ENCODE results near the gene PTPRN. TPM values are rescaled to one million over a fixed set of nuclear protein-coding genes. Genes with fewer than 3 reads are reported as not detected.

Gene PTPRN
- total and polyA plus RNA-seq, 2 of the 8 experiments (the other 6 are each of a cell fraction or from before 2014, with no cell fraction given) = 5.4 to 8.2 TPM

GRCh38 chr2:219323434-219323833 is 14.2 kb upstream of the PTPRN start:
- H3K56ac ChIP-seq (replicated peaks; ENCODE audit: insufficient read length, low read depth, low read length) = no peak overlapping the region
- no peak overlapping the region for H2BK12ac ChIP-seq (ENCODE audit: low read depth, low read length)
- H3K4me1 ChIP-seq (replicated peaks in 1 of 4; ENCODE audit: control insufficient read depth in 3 of 4, insufficient read depth in 4 of 4, low read length in 3 of 4) = no peaks in the 10 kb centered on the region
- H2BK20ac ChIP-seq (ENCODE audit: low read length) = no peak overlapping the region
- DNase-seq (ENCODE audit: low read depth in 1 of 2, low spot score in 2 of 2) (no peak), FAIRE-seq (no peak)
- no peak overlapping the region for H3K9ac ChIP-seq (replicated peaks in 1 of 4; ENCODE audit: extremely low read depth in 1 of 4, low read depth in 3 of 4, low read length in 3 of 4)
- no peaks in the 10 kb centered on the region for H4K20me1 ChIP-seq (replicated peaks in 1 of 2; ENCODE audit: control insufficient read depth in 1 of 2, insufficient read depth in 2 of 2, low read length in 2 of 2)
- no peaks in the 10 kb centered on the region for H3K79me1 ChIP-seq (ENCODE audit: low read depth, low read length)
- TF ChIP-seq SRF (IDR thresholded peaks at IDR 0.05; ENCODE audit: low read depth, low read length) (no peak), MAFK (IDR thresholded peaks at IDR 0.05; ENCODE audit: low read depth, low read length) (no peak), CBX8 (IDR thresholded peaks at IDR 0.05; ENCODE audit: borderline replicate concordance, low read depth, low read length) (no peak), CREB1 (IDR thresholded peaks at IDR 0.05) (no peak), SIX5 (IDR thresholded peaks at IDR 0.05; ENCODE audit: low read depth, low read length) (no peak), E2F6 (IDR thresholded peaks at IDR 0.05) (no peak), TBP (IDR thresholded peaks at IDR 0.05; ENCODE audit: low read depth, low read length) (no peak), SIRT6 (IDR thresholded peaks at IDR 0.05; ENCODE audit: low read length) (no peak), JUN (IDR thresholded peaks at IDR 0.05; ENCODE audit: low read depth, low read length) (no peak), BRCA1 (IDR thresholded peaks at IDR 0.05; ENCODE audit: low read depth, low read length) (no peak), KDM5A (IDR thresholded peaks at IDR 0.05; ENCODE audit: low read length) (no peak), NRF1 (IDR thresholded peaks at IDR 0.05; ENCODE audit: low read depth, low read length) (no peak), SP4 (IDR thresholded peaks at IDR 0.05; ENCODE audit: low read length) (no peak), HDAC6 (IDR thresholded peaks at IDR 0.05; ENCODE audit: low read depth, low read length) (no peak), CBX5 (IDR thresholded peaks at IDR 0.05; ENCODE audit: low read depth, low read length) (no peak), JUND (IDR thresholded peaks at IDR 0.05; ENCODE audit: low read length) (no peak)
- 86% methylated on average over 4 of the region's 4 CpGs; no CpG with 5 or more reads in 1 of the 2 experiments for WGBS, 2 experiments (ENCODE audit: extremely low coverage in 1 of 2, insufficient coverage in 1 of 2, insufficient read length in 1 of 2, insufficient replicate concordance in 2 of 2, low coverage in 1 of 2, low lambda C conversion rate in 2 of 2, missing lambda C conversion rate in 1 of 2)
- no peak overlapping the region for H3K23ac ChIP-seq (ENCODE audit: insufficient read length)
- H3K36me3 ChIP-seq (ENCODE audit: control insufficient read depth in 2 of 4, insufficient read depth in 4 of 4, low read length in 3 of 4) = no peaks in the 10 kb centered on the region
- H3K27me3 ChIP-seq (replicated peaks in 1 of 4; ENCODE audit: control insufficient read depth in 3 of 4, extremely low read depth in 1 of 4, insufficient read depth in 3 of 4, low read length in 3 of 4) = no peaks in the 10 kb centered on the region; a peak in 2 of 7 replicates
- ChIA-PET CTCF (ENCODE audit: partially characterized antibody) (interaction anchor here (0.9 to 2.9 kb wide), 4 partner anchors 9 to 28 kb away, joined by 4 to 12 read pairs (median 4); partner anchors contain the start of gene RESP18), POLR2A (ENCODE audit: partially characterized antibody) (interaction anchor here (1.1 kb wide), 1 partner anchor 105 kb away, joined by 3 read pairs; the partner anchor contains the start of gene ABCB6)
- H3K9me3 ChIP-seq (ENCODE audit: insufficient read depth in 2 of 2, low read depth in 1 of 2, low read length in 1 of 2) = no peaks in the 10 kb centered on the region
- H2BK5ac ChIP-seq (ENCODE audit: low read depth, low read length) = no peak overlapping the region
- H3K18ac ChIP-seq (ENCODE audit: extremely low read depth, low read length) = no peak overlapping the region
- no peak overlapping the region for H4K5ac ChIP-seq (ENCODE audit: insufficient read length, low read depth, low read length)
- H3K4me3 ChIP-seq (ENCODE audit: extremely low read depth in 1 of 4, insufficient read depth in 2 of 4, low read depth in 3 of 4, low read length in 4 of 4) = no peak overlapping the region
- H3K4ac ChIP-seq (replicated peaks; ENCODE audit: insufficient read length, low read depth, low read length) = no peak overlapping the region
- no peak overlapping the region for H2BK15ac ChIP-seq (ENCODE audit: low read length)
- no peak overlapping the region for H3K14ac ChIP-seq (ENCODE audit: insufficient read length)
- H3K23me2 ChIP-seq (ENCODE audit: low read depth, low read length) = no peaks in the 10 kb centered on the region
- no peaks in the 10 kb centered on the region for H3K79me2 ChIP-seq (ENCODE audit: control insufficient read depth in 1 of 2, insufficient read depth in 2 of 2, low read length in 2 of 2)
- no peak overlapping the region for H2BK120ac ChIP-seq (replicated peaks; ENCODE audit: low read depth, low read length)
- H2AFZ ChIP-seq (ENCODE audit: low read length) = no peak overlapping the region
- no peak overlapping the region for H4K8ac ChIP-seq (ENCODE audit: extremely low read depth, insufficient read depth, low read length)
- H4K91ac ChIP-seq (replicated peaks; ENCODE audit: insufficient read length, low read length) = no peak overlapping the region
- H2AK5ac ChIP-seq (ENCODE audit: low read depth, low read length) = no peak overlapping the region
- H3K4me2 ChIP-seq (ENCODE audit: insufficient read depth in 1 of 2, low read depth in 2 of 2, low read length in 2 of 2) = no peak overlapping the region
- no peak overlapping the region for H3K27ac ChIP-seq (ENCODE audit: low read depth, low read length)
